H1 (cell line): ENCODE measurements around the gene KDM8. TPM values are rescaled to one million over a fixed set of nuclear protein-coding genes. Genes with fewer than 3 reads are reported as not detected.

ENCODE experiments used
- EP300 ChIP-seq, 2 experiments: IDR thresholded peaks; 1 replicate in 1 of 2; 2 replicates in 1 of 2; pipeline ENCODE4 v1.6.1; 2011 to 2012; ENCODE audit warnings: low read depth in 2 of 2, low read length in 2 of 2, mild to moderate bottlenecking in 2 of 2, borderline replicate concordance in 1 of 2, inconsistent platforms in 1 of 2, moderate library complexity in 1 of 2
- NRF1 ChIP-seq: IDR thresholded peaks from 2 replicates; pipeline ENCODE4 v1.6.1; 2011; ENCODE audit warnings: mild to moderate bottlenecking, low read depth, low read length, improper control_type of control experiment
- POLR2AphosphoS5 ChIP-seq: IDR thresholded peaks from 2 replicates; pipeline ENCODE4 v1.6.1; 2011; ENCODE audit warnings: low read depth, low read length
- polyA plus RNA-seq, 7 experiments: library from polyadenylated mRNA; depleted of rRNA in 3 of 7; stranded (reverse) in 5 of 7; unstranded in 2 of 7; fragments of >200 nt in 5 of 7; fragments of 200-250 nt in 2 of 7; gene quantifications; 1 replicate in 5 of 7; 2 replicates in 1 of 7; 4 replicates in 1 of 7; pipeline versions ENCODE4 v1.2.1 to v1.2.3, GENCODE V29; 2011 to 2013; ENCODE audit warnings: missing spikeins in 2 of 7, mixed read lengths in 2 of 7
- total RNA-seq: library from RNA; stranded (reverse); fragmentation: NEBNext Ultra II Directional; extraction: Animal tissue kit (Norgen Biotek cat#: 25700); gene quantifications from 2 replicates; pipeline ENCODE4 v1.2.1, GENCODE V29; 2021
- TF ChIP-seq, protein P1 (sequence below): IDR thresholded peaks from 2 replicates; pipeline ENCODE4 v1.6.1; 2011; ENCODE audit warnings: low read depth, mild to moderate bottlenecking, low read length; ENCODE audit not compliant: insufficient read depth

The KDM8 gene
- total and polyA plus RNA-seq, 2 of the 8 experiments (the other 6 are each of a cell fraction or from before 2014, with no cell fraction given), result 10.3 to 12.8 TPM

GRCh38 chr16:27174798-27175197 is 28.5 kb upstream of the KDM8 start (continued):
- TF ChIP-seq NRF1, result no peak
- TF ChIP-seq, protein P1, sequence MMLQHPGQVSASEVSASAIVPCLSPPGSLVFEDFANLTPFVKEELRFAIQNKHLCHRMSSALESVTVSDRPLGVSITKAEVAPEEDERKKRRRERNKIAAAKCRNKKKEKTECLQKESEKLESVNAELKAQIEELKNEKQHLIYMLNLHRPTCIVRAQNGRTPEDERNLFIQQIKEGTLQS, result no peak
- TF ChIP-seq EP300 (IDR thresholded peaks at IDR 0.05; ENCODE audit: borderline replicate concordance in 1 of 2, low read depth in 2 of 2, low read length in 2 of 2), result no peak
- TF ChIP-seq POLR2AphosphoS5, result no peak
